PC-9 (cell line): ENCODE data around the gene CALHM1. TPM values are rescaled to one million over a fixed set of nuclear protein-coding genes. Genes with fewer than 3 reads are reported as not detected.
A peak's percentile ranks its signal among the peaks of the same experiment; 100 is the strongest.
"Not testable (repeated sequence)": the region's sequence is repeated elsewhere in the genome, so short reads cannot be mapped to it uniquely, and the experiment has no call there.

Experiments
- BruUV-seq: library from RNA; stranded (reverse); fragments of 400-500 nt; replicated peaks from 2 replicates; lab custom pipeline; 2021; lab: Mats Ljungman, UMichigan
- CTCF ChIA-PET: fragments of 300-600 bp; sonication (Branson Sonifier 250); formaldehyde crosslinking; loops from one replicate; lab custom pipeline; 2022; ENCODE audit warnings: antibody characterized with exemption; lab: Charles Lee
- POLR2A ChIA-PET: fragments of 300-600 bp; sonication (Branson Sonifier 250); formaldehyde crosslinking; loops from one replicate; lab custom pipeline; 2022; ENCODE audit warnings: antibody characterized with exemption; ENCODE audit not compliant: unreplicated experiment; lab: Charles Lee
- DNase-seq, 2 experiments: peaks; one replicate each; pipeline versions ENCODE4 v3.0.0 to v3.0.0-alpha.2; 2015 to 2022; ENCODE audit warnings: mixed read lengths in 1 of 2
- H2AFZ ChIP-seq: fragments of 200-600 bp; sonication (generic); 2 replicates; pipeline ENCODE4 v1.8.1; 2017; ENCODE audit warnings: antibody characterized with exemption
- H3F3A ChIP-seq: fragments of 200-600 bp; sonication (generic); 2 replicates; pipeline ENCODE4 v1.8.1; 2017; ENCODE audit warnings: antibody characterized with exemption, mild to moderate bottlenecking, low read depth; ENCODE audit not compliant: insufficient read depth
- H3K27ac ChIP-seq: fragments of 200-600 bp; sonication (generic); 2 replicates; pipeline ENCODE4 v1.6.1; 2016; ENCODE audit warnings: mixed run types
- H3K27me3 ChIP-seq: fragments of 200-600 bp; sonication (generic); 2 replicates; pipeline ENCODE4 v1.6.1; 2016; ENCODE audit warnings: low read depth, mixed run types; ENCODE audit not compliant: insufficient read depth
- H3K36me3 ChIP-seq: fragments of 200-600 bp; sonication (generic); 2 replicates; pipeline ENCODE4 v1.6.1; 2016; ENCODE audit warnings: low read depth, mixed run types
- H3K4me1 ChIP-seq: fragments of 200-600 bp; sonication (generic); replicated peaks from 2 replicates; pipeline ENCODE4 v1.6.1; 2016; ENCODE audit warnings: mixed run types; ENCODE audit not compliant: insufficient read depth
- H3K4me2 ChIP-seq: fragments of 200-600 bp; sonication (generic); 2 replicates; pipeline ENCODE4 v1.6.1; 2017; ENCODE audit warnings: mixed run types
- H3K4me3 ChIP-seq: fragments of 200-600 bp; sonication (generic); 2 replicates; pipeline ENCODE4 v1.6.1; 2016; ENCODE audit warnings: mixed run types
- H3K79me2 ChIP-seq: fragments of 200-600 bp; sonication (generic); 2 replicates; pipeline ENCODE4 v1.6.1; 2017; ENCODE audit warnings: low read depth, mixed run types
- H3K9me2 ChIP-seq: fragments of 200-600 bp; sonication (generic); 2 replicates; pipeline ENCODE4 v1.8.1; 2017; ENCODE audit warnings: mild to moderate bottlenecking; ENCODE audit not compliant: insufficient read depth
- H3K9me3 ChIP-seq: fragments of 200-600 bp; sonication (generic); 2 replicates; pipeline ENCODE4 v1.8.1; 2016; ENCODE audit warnings: low read depth; ENCODE audit not compliant: insufficient read depth
- H4K20me1 ChIP-seq: fragments of 200-600 bp; sonication (generic); 2 replicates; pipeline ENCODE4 v1.8.1; 2017; ENCODE audit not compliant: insufficient read depth
- EZH2 ChIP-seq: fragments of 200-600 bp; sonication (generic); IDR thresholded peaks from 2 replicates; pipeline ENCODE4 v1.8.0; 2017; ENCODE audit warnings: antibody characterized with exemption, low read depth
- intact Hi-C: fragments of 100-400 bp; cut with micrococcal nuclease; formaldehyde crosslinking; loops from one replicate; pipeline ENCODE4 v1.10.0; 2022; ENCODE audit not compliant: unreplicated experiment
- total RNA-seq: library from RNA; stranded (reverse); gene quantifications from 2 replicates; pipeline ENCODE4 v1.2.3, GENCODE V29; 2021
- TF ChIP-seq, protein P1 (sequence below): fragments of 200-600 bp; sonication (generic); conservative IDR thresholded peaks from 2 replicates; pipeline ENCODE4 v1.6.1; 2017; ENCODE audit warnings: mixed run types, antibody characterized with exemption, mild to moderate bottlenecking, moderate library complexity

CALHM1 gene
- total RNA-seq, 1 experiment from 2014 or later = not detected

- ChIA-PET POLR2A (interaction anchor here (0.6 kb wide), 1 partner anchor 81 kb away, joined by 4 read pairs; no protein-coding TSS in a partner anchor), CTCF (interaction anchor here (0.5 to 0.6 kb wide), 2 partner anchors 51 to 61 kb away, joined by 4 to 9 read pairs; no protein-coding TSS in a partner anchor)
- H3K9me2 ChIP-seq = no peaks in the 10 kb centered on the region
- H3K36me3 ChIP-seq = no peaks in the 10 kb centered on the region
- H3K4me1 ChIP-seq = peaks cover 5% of the 10 kb centered on the region; the same call in 1 of the 2 replicates
- no peaks in the 10 kb centered on the region for H4K20me1 ChIP-seq
- H3K4me2 ChIP-seq = peak overlapping the region; percentile 82
- no TSS peak for BruUV-seq
- TF ChIP-seq, protein P1, sequence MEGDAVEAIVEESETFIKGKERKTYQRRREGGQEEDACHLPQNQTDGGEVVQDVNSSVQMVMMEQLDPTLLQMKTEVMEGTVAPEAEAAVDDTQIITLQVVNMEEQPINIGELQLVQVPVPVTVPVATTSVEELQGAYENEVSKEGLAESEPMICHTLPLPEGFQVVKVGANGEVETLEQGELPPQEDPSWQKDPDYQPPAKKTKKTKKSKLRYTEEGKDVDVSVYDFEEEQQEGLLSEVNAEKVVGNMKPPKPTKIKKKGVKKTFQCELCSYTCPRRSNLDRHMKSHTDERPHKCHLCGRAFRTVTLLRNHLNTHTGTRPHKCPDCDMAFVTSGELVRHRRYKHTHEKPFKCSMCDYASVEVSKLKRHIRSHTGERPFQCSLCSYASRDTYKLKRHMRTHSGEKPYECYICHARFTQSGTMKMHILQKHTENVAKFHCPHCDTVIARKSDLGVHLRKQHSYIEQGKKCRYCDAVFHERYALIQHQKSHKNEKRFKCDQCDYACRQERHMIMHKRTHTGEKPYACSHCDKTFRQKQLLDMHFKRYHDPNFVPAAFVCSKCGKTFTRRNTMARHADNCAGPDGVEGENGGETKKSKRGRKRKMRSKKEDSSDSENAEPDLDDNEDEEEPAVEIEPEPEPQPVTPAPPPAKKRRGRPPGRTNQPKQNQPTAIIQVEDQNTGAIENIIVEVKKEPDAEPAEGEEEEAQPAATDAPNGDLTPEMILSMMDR = no peak
- no peak for TF ChIP-seq EZH2
- H3F3A ChIP-seq = no peaks in the 10 kb centered on the region; the same call in 1 of the 2 replicates
- intact Hi-C loops = loop anchor here (5.0 to 10.0 kb wide), 2 partner anchors 53 to 100 kb away; no protein-coding TSS in a partner anchor
- no peaks in the 10 kb centered on the region; the same call in 1 of the 2 replicates for H3K27me3 ChIP-seq
- no peak overlapping the region for H3K27ac ChIP-seq
- H3K4me3 ChIP-seq = no peak overlapping the region
- no peak overlapping the region for H2AFZ ChIP-seq
- H3K79me2 ChIP-seq = no peaks in the 10 kb centered on the region
- peak; percentile 41 to 63 for DNase-seq
- no peaks in the 10 kb centered on the region for H3K9me3 ChIP-seq
Measured at GRCh38 chr10:103491729-103492364, 33.1 kb upstream of the CALHM1 start.

DNA sequence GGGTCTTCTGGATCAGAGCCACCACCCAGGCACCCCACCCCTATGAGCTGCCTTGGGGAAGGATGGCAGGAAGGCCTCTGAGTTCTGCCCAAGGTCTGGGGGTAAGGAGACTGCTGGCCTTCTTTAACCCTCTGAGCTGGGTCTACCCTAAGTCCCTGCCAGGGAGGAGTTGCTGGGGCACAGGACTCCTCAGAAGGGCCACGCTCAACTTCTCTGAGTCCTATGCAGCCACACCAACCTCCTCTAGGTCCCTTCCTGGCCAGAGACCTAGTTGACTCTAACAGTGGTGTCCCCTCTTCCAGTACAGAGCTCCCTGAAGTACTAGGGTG is 32.2 kb upstream of the CALHM1 start:
- Histone ChIP-seq H3K27ac (no peak overlapping the region), H3K36me3 (no peaks in the 10 kb centered on the region), H3K27me3 (no peaks in the 10 kb centered on the region; the same call in 1 of the 2 replicates), H4K20me1 (no peaks in the 10 kb centered on the region), H3K79me2 (no peaks in the 10 kb centered on the region), H2AFZ (no peak overlapping the region), H3K4me1 (peaks cover 5% of the 10 kb centered on the region; the same call in 1 of the 2 replicates), H3F3A (no peaks in the 10 kb centered on the region; the same call in 1 of the 2 replicates), H3K9me3 (no peaks in the 10 kb centered on the region), H3K9me2 (no peaks in the 10 kb centered on the region), H3K4me2 (no peak overlapping the region), H3K4me3 (no peak overlapping the region)
- no TSS peak for BruUV-seq
- intact Hi-C loops = loop anchor here (5.0 to 10.0 kb wide), 2 partner anchors 54 to 101 kb away; no protein-coding TSS in a partner anchor
- DNase-seq = no peak
- ChIA-PET POLR2A (no interaction called here), CTCF (interaction anchor here (0.6 kb wide), 2 partner anchors 19 to 60 kb away, joined by 3 to 9 read pairs; no protein-coding TSS in a partner anchor)
- TF ChIP-seq, protein P1 = no peak
- no peak for TF ChIP-seq EZH2

DNA sequence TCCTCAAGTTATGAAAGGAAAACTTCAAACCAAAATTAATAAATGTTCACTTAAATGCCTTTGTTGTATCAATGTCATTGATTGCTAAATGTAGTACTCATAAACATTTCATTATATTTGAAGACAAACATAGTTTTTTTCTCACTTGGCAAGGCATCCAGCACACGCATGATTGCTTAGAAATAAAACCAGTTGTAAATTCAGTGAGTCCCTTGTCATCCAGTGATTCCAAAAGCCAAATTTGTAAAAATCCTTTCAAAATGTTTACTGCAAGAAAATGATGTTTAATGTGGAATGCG is 28.7 kb upstream of the CALHM1 start:
- CTCF ChIA-PET = interaction anchor here (0.6 kb wide), 1 partner anchor 767 kb away, joined by 5 read pairs; no protein-coding TSS in a partner anchor
- Histone ChIP-seq H3K9me3 (no peaks in the 10 kb centered on the region), H3K27me3 (no peaks in the 10 kb centered on the region), H3K36me3 (no peaks in the 10 kb centered on the region), H3K9me2 (no peaks in the 10 kb centered on the region), H3K79me2 (no peaks in the 10 kb centered on the region), H3K4me2 (no peak overlapping the region), H3F3A (no peaks in the 10 kb centered on the region; the same call in 1 of the 2 replicates), H3K4me1 (peaks cover 3% of the 10 kb centered on the region; the same call in 1 of the 2 replicates), H4K20me1 (no peaks in the 10 kb centered on the region), H3K4me3 (no peak overlapping the region), H3K27ac (no peak overlapping the region), H2AFZ (no peak overlapping the region)
- TF ChIP-seq EZH2 = no peak
- intact Hi-C loops = loop anchor here (10.0 kb wide), 1 partner anchor 197 kb away; no protein-coding TSS in a partner anchor
- no TSS peak for BruUV-seq
- POLR2A ChIA-PET = no interaction called here
- no peak for DNase-seq

DNA sequence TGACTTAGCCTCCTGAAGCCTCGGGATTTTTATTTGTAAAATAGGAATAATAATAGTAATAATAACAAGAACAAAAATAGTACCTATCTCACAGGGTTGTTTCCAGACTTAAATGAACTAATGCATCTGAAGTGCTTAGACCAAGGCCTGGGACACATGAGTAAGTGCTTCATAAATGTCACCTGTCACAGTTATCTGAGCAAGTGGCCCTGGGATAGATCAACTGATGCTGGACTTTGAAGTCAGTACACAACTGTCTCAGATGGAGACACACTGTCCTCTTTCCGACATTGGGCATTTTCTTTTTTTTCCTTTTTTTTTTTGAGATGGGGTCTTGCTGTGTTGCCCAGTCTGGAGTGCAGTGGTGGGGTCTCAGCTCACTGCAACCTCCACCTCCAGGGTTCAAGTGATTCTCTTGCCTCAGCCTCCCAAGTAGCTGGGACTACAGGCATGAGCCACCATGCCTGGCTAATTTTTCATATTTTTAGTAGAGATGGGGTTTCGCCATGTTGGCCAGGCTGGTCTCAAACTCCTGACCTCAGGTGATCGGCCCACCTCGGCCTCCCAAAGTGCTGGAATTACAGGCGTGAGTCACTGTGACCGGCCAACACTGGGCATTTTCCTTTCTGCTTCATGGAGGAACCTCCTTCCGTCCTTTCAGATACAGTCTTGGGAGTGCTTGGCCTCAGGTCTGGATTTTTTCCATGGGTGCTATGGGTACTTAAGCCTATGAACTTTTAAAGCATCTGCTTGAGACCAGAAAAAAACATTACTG is 28.1 kb upstream of the CALHM1 start:
- BruUV-seq, H2AFZ ChIP-seq: not testable (repeated sequence)

More for the DNA sequence above, 28.1 kb upstream of the CALHM1 start:
- H3K4me3 ChIP-seq, H3F3A ChIP-seq, H3K4me1 ChIP-seq, H3K79me2 ChIP-seq, H3K27ac ChIP-seq, H3K36me3 ChIP-seq, H3K4me2 ChIP-seq, H3K9me3 ChIP-seq, H4K20me1 ChIP-seq, H3K27me3 ChIP-seq, POLR2A ChIA-PET, H3K9me2 ChIP-seq, DNase-seq: not testable (repeated sequence)
- CTCF ChIA-PET = interaction anchor here (0.6 kb wide), 1 partner anchor 243 kb away, joined by 4 read pairs; no protein-coding TSS in a partner anchor
- intact Hi-C loops = loop anchor here (10.0 kb wide), 1 partner anchor 198 kb away; no protein-coding TSS in a partner anchor
